ENCODE data around the gene STXBP2.
A peak's percentile ranks its signal among the peaks of the same experiment; 100 is the strongest.

STXBP2 gene

DNA sequence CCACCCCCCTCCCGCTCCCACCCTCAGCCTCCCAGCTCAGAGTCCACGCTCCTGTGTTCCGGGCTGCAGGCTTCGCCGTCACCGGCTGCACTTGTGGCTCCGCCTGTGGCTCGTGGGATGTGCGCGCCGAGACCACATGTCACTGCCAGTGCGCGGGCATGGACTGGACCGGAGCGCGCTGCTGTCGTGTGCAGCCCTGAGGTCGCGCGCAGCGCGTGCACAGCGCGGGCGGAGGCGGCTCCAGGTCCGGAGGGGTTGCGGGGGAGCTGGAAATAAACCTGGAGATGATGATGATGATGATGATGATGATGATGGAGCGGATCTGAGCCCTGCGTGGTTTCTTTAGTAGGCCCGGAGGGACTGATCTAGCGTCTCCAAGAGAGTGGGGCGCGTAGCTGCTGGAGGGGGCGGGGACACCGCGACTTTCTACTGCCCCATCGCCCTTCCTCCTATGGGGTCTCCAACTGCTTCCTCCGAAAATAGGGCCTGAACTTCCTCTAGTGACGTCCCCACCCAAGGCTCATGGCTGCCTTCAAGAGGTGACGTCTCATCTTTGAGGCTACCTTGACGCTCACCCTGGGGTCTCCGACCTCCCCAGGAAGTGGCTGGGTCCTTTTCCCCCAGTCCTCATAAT, 33.4 kb downstream of the STXBP2 start:
- no peak for DNase-seq
- TF ChIP-seq, protein P1, sequence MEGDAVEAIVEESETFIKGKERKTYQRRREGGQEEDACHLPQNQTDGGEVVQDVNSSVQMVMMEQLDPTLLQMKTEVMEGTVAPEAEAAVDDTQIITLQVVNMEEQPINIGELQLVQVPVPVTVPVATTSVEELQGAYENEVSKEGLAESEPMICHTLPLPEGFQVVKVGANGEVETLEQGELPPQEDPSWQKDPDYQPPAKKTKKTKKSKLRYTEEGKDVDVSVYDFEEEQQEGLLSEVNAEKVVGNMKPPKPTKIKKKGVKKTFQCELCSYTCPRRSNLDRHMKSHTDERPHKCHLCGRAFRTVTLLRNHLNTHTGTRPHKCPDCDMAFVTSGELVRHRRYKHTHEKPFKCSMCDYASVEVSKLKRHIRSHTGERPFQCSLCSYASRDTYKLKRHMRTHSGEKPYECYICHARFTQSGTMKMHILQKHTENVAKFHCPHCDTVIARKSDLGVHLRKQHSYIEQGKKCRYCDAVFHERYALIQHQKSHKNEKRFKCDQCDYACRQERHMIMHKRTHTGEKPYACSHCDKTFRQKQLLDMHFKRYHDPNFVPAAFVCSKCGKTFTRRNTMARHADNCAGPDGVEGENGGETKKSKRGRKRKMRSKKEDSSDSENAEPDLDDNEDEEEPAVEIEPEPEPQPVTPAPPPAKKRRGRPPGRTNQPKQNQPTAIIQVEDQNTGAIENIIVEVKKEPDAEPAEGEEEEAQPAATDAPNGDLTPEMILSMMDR (IDR thresholded peaks at IDR 0.05; ENCODE audit: low read depth, low read length, missing control alignments): no peak
- no peaks in the 10 kb centered on the region for H3K36me3 ChIP-seq (replicated peaks)
- H3K27ac ChIP-seq: no peak overlapping the region
- in situ Hi-C loops (cut with HindIII; ENCODE audit: low pct_ligation_motif_present, low sequenced_read_pairs): no loop called here
- H3K27me3 ChIP-seq (replicated peaks): no peaks in the 10 kb centered on the region
- no peak overlapping the region for H3K4me3 ChIP-seq (ENCODE audit: low read depth, low read length)

DNA sequence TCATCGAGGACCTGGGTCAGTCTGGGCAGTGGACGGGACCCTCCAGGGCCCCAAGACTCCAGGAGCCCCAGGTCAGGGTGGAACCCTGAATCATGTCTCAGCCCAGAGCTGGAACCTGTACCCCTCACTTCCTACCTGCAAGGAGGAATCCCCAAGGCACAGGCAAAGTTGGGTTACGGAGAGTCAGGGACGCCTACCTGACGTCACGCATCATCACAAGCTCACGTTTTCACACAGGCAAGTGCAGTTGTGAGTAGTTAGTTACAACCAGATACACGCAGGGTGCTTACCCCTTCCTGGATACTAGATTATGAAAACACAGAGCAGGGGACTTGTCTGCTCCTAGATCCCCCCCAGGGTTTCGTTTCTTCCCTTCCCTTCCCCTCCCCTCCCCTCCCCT, 33.9 kb downstream of the STXBP2 start:
- no peak for DNase-seq
- in situ Hi-C loops (cut with HindIII; ENCODE audit: low pct_ligation_motif_present, low sequenced_read_pairs): no loop called here
- no peak overlapping the region for H3K4me3 ChIP-seq (ENCODE audit: low read depth, low read length)
- no peaks in the 10 kb centered on the region for H3K27me3 ChIP-seq (replicated peaks)
- no peaks in the 10 kb centered on the region for H3K36me3 ChIP-seq (replicated peaks)
- TF ChIP-seq, protein P1 (IDR thresholded peaks at IDR 0.05; ENCODE audit: low read depth, low read length, missing control alignments): no peak
- no peak overlapping the region for H3K27ac ChIP-seq

DNA sequence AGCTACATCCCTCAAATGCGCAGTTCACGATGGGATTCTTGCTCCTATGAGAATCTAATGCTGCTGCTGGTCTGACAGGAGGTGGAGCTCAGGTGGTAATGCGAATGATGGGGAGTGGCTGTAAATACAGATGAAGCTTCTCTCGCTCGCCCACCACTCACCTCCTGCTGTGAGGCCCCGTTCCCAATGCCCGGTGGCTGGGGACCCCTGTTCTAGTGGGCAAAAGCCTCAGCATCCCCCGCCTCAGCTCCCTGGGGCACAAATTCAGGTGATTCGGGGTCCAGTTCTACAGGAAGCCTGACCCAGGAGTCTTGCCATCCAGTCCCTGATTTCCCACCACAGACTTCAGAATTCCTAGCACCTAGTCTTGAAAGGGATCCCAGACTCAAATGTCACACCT, 35.6 kb downstream of the STXBP2 start:
- Histone ChIP-seq H3K4me3 (ENCODE audit: low read depth, low read length) (no peak overlapping the region), H3K27ac (no peak overlapping the region), H3K27me3 (replicated peaks) (no peaks in the 10 kb centered on the region), H3K36me3 (replicated peaks) (no peaks in the 10 kb centered on the region)
- no peak for DNase-seq
- in situ Hi-C loops (cut with HindIII; ENCODE audit: low pct_ligation_motif_present, low sequenced_read_pairs): no loop called here
- TF ChIP-seq, protein P1 (IDR thresholded peaks at IDR 0.05; ENCODE audit: low read depth, low read length, missing control alignments): no peak

DNA sequence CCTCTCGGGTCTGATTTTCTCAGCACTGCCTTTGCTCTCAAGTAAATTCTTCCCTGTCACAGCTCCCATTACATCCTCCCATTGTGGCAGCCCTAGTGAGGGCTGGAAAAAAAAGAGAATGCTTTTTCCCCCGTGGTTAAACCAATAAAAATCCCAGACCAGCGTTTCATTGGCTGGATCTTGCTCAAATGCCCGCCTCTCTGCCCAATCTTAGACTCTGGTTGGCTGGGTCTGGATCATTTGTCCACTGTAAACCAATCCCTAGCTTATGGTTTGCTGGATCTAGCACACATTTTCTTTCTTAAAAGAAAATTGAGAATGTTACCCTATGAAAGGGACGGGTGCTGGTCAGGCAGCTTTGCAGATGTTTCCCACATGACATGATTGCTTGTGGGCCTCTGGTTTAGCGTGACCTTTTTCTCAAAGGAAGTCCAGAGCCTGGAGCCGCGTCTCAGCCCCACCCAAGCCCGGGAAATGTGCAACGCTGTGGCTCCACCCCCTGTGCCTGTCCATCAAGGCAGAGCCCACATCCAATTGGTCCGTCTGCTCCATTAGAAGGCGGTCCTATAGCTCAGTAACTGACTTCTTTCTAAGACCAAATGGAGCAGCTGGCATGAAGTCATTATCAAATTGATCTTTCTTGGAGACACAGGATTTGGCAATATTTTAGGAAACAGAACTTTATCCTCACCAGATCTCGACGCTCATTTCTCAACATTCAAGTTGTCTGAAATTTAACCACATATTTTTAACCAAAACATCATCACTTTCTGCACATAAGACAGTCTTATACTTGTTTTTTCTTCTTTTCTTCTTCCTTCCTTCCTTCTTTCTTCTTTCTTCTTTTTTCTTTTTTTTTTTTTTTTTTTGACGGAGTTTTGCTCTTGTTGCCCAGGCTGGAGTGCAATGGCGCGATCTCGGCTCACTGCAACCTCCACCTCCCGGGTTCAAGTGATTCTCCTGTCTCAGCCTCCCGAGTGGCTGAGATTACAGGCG, 37.4 kb downstream of the STXBP2 start:
- DNase-seq: peak; percentile 50
- Histone ChIP-seq H3K27me3 (replicated peaks) (no peaks in the 10 kb centered on the region), H3K4me3 (ENCODE audit: low read depth, low read length) (no peak overlapping the region), H3K36me3 (replicated peaks) (no peaks in the 10 kb centered on the region), H3K27ac (no peak overlapping the region)
- in situ Hi-C loops (cut with HindIII; ENCODE audit: low pct_ligation_motif_present, low sequenced_read_pairs): no loop called here
- TF ChIP-seq, protein P1 (IDR thresholded peaks at IDR 0.05; ENCODE audit: low read depth, low read length, missing control alignments): no peak

DNA sequence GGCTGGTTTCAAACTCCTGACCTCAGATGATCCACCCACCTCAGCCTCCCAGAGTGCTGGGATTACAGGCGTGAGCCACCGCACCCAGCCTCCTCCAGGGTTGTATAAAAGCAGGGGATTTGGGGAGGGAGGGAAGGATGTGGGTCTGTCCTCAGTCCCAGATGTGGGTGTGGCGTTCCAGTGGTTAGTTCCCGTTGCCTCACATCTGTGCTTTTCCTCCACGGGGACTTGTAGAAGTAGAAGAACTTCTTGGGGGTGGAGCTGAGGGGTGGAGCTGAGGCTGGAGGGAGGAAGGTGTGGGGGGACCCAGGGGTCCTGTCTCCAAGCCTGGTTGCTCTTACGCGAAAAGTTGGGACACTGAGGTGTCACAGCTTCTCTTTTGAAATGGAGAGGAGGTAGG, 39.5 kb downstream of the STXBP2 start:
- TF ChIP-seq, protein P1 (IDR thresholded peaks at IDR 0.05; ENCODE audit: low read depth, low read length, missing control alignments): no peak
- Histone ChIP-seq H3K27me3 (replicated peaks) (no peaks in the 10 kb centered on the region), H3K4me3 (ENCODE audit: low read depth, low read length) (no peak overlapping the region), H3K36me3 (replicated peaks) (no peaks in the 10 kb centered on the region), H3K27ac (no peak overlapping the region)
- in situ Hi-C loops (cut with HindIII; ENCODE audit: low pct_ligation_motif_present, low sequenced_read_pairs): no loop called here
- no peak for DNase-seq
